Measurements from ENCODE around the gene SGCB.
"Not testable (repeated sequence)": the region's sequence is repeated elsewhere in the genome, so short reads cannot be mapped to it uniquely, and the experiment has no call there.

SGCB gene, protein sequence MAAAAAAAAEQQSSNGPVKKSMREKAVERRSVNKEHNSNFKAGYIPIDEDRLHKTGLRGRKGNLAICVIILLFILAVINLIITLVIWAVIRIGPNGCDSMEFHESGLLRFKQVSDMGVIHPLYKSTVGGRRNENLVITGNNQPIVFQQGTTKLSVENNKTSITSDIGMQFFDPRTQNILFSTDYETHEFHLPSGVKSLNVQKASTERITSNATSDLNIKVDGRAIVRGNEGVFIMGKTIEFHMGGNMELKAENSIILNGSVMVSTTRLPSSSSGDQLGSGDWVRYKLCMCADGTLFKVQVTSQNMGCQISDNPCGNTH

DNA sequence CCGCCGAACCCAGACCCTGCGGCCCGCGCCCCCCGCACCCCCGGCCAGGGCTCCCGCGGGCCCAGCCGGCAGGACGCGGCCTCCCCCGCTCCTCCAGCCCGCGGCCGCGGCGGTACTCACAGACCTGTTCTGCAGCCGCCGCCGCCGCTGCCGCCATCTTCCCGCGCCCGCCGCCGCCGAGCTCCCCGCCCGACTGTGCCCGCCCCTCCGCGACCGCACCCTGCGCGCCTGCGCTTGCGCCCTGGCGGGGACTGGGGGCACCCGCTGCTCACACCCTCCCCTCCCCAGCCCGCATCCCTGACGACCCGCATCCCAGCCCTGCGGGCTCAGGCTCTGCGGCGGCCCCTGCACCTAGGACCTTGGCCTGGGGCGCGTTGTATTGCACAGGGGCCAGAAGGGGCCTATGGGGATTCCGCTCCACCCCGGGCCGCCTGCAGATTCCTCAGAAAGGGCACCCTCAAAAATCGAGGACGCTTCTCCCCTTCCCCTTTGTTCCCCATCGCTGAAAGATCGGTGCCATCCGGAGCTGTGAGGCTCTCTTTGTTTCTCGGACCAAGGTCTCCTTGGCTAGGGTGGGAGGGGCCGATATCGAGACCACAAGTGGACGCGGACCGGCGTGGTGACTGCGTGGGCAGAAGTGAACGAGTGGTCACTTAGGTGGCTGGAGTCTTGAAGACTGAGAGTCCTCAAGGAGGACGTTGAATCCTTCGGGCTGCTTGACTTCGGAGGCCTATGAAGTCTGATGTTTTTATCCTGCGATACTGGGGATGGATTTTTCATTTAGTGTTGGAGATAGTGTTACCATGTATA, at the start of gene SGCB:
TSS of gene SGCB (minus strand) at position 197 of the 810 bp plus-strand sequence. CDS start at position 157, 40 bp downstream.
- peak; percentile 65 for DNase-seq (ENCODE audit: low read depth)

DNA sequence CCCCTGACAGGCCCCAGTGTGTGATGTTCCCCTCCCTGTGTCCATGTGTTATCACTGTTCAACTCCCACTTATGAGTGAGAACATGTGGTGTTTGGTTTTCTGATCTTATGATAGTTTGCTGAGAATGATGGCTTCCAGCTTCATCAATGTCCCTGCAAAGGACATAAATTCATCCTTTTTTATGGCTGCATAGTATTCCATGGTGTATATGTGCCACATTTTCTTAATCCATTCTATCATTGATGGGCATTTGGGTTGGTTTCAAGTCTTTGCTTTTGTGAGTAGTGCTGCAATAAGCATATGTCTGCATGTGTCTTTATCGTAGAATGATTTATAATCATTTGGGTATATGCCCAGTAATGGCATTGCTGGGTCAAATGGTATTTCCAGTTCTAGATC, 48.3 kb upstream of the SGCB start:
- not testable (repeated sequence) for DNase-seq (ENCODE audit: low read depth)

DNA sequence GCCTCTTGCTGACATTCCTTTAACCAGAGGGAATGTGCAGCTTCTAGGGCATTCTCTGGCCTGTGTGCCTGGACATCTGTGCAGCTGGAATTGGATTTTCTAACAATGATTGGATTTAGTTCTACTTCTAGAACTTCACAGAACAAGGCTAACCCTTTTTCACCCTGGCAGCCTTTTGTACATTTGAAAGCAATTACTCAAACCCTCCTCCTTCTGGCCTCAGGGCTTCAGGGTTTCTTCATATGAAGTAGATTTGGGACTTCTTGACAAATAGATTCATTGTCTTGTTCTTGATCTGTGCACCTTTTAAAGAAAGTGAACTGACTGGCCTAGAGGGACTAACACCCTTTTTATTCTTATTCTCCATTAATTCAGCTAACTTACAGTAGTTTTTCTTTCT, 43.1 kb upstream of the SGCB start:
- no peak for DNase-seq (ENCODE audit: low read depth)

DNA sequence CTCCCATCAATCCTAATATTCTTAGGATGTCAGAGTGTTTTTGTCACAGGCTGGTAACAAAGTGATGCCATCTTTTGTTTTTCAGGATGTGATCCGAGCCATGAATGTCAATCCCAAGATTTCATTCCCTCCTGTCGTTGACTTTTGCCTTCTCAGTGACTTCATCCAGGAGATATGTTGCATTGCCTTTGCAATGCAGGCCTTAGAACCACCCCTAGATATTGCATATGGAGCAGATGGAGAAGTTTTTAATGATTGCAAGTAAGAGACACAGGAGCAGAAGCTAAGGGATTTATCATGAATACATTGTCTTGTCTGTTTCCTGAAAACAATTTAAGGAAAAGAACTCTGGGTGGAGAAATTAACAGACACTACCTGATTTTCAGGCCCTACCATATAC, 41.6 kb upstream of the SGCB start:
- DNase-seq (ENCODE audit: low read depth): no peak

DNA sequence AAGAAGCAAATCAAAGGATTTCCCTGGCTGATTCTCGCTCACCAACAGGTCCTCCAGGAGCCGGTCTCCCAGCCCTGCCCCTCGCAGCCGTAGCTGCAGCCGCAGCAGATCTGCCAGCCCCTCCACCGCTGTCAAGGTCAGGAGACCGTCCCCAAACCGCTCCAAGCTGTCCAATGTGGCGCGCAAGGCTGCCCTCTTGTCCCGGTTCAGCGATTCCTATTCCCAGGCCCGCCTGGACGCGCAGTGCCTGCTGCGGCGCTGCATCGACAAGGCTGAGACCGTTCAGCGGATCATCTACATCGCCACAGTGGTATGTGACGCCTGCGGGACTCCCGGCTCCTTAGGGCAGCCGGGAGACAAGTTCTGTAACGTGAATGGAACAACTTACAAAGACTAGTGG, 38.6 kb upstream of the SGCB start:
- no peak for DNase-seq (ENCODE audit: low read depth)

DNA sequence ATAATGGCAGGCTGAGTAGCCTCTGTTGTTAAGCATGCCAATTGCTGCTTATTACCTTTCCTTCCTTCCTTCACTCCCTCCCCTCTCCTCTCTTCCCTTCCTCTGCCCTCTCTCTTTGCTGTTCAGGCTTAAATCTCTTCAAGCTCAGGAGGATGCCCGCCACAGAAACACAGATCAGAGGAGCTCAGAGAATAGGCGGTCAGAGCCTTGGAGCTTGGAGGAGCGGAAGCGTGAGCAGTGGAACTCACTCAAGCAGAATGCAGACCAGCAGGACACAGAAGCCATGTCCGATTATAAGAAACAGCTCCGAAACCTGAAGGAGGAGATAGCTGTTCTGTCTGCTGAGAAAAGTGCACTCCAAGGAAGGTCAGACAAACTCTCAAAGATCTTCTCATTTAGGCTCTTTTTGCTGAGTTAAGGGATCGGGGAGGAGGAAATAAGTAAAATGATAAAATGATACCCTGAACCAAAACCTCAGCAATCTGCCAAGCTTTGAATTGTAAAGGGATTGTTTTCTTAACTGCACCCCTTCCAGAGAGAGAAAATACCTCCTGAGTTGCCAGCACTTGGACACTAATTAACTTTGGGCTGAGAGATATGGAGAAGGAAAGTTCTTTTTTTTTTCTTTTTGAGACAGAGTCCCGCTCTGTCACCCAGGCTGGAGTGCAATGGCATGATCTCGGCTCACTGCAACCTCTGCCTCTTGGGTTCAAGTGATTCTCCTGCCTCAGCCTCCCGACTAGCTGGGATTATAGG, 33.9 kb upstream of the SGCB start:
- no peak for DNase-seq (ENCODE audit: low read depth)

DNA sequence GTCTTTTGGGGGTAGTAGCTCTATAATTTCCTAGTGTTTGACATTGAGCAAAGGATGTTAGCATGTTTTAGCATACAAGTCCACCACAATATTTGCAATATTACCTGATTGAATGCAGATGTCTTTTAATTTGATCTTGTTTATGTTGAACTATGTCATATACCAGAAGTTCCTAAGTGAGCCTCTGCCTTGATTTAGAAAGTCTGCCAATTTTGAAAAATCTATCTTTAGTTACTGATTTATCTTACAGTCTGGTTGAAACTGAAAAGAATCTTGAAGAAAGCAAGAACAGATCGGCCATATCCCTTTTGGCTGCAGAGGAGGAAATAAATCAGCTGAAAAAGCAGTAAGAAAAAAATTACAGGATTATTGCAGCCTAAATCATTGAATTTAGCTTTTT, 31.5 kb upstream of the SGCB start:
- DNase-seq (ENCODE audit: low read depth): no peak

DNA sequence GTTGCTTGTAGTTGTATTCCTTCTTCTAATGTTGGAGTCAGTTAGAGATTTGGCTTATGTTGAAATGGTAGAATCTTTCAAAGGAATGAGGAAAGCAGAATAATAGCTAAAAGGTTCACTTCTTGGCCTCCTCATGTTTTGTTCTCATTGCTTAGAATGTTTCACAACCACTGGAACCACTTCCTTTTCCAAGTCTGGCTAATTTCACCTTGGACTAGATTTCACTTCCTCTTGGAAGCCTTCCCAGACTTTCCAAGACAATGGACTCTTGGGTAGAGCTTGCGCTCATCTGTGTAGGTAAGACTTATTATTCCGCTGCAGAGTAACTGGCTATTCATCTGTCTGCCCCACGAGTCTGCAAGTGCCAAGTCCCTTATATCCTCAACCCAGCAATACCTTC, 21.3 kb upstream of the SGCB start:
- no peak for DNase-seq (ENCODE audit: low read depth)

DNA sequence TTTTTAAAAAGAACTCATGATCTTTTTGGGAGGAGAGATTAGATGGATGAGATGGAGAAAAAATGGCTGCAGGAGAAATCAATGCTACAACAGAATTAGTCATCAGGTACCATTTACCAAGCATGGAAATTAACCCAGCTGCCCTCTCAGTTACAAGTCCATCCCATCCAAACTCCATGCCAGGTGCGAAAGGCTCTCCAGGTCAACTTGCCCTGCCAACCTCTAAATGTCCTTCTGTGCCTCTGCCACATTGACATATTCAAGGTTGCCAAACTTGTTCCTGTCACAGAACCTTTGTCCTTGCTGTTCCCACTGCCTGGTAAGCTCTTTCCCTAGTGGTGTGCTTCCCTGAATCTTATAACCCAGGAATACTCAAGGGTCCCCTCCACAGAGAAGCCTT, 20.2 kb upstream of the SGCB start:
- DNase-seq (ENCODE audit: low read depth): no peak

DNA sequence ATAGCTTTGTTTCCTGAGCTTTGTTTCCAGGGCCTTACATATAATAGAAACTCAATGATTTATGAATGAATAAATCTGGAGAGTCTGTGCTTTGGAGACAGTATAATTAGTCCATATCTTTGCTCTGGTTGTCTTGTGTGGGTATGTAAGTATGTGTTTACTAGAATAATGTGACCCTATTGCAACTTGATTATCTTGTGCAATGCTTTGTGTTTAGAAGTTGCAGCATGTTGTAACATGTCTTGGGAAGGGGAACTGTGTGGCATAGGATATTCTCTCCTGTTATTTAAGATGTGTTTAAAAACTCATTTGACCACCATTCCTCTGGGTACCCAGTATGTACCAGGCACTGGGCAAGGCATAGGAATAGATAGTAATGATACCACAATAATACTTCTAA, 19.1 kb upstream of the SGCB start:
- DNase-seq (ENCODE audit: low read depth): no peak

DNA sequence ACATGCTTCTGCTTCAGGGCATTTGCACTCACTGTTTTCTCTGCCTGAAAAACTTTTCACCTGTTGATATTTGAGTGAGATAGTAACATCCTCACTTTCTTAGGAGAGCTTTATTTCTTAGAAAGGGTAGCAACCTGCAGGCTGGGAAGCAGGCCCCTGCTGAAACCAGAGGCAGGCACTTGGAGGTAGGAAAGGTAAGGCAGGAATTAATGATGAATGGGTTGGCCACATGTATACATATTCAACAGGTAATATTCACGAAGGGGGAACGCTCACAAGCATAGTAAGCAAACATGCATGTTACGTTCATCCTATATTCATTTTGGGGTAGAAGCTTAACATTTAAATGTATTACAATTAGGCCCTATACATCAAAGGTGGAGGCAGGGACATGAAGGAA, 16.2 kb upstream of the SGCB start:
- DNase-seq (ENCODE audit: low read depth): no peak

DNA sequence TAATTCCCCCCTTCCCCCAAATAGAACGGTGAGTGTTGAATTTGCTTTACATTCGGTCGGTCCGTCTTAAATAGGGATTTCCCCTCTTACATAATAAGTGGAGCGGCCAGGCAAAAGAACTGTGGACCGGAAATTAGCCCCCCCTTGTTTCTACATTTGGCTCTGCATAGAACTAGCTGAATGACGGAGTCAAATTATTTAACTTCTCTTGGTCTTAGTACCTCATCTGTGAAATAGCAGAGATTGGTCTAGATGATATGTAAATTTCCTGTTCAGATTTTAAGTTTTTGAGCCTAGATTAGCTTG, 14.3 kb upstream of the SGCB start:
- DNase-seq (ENCODE audit: low read depth): no peak

DNA sequence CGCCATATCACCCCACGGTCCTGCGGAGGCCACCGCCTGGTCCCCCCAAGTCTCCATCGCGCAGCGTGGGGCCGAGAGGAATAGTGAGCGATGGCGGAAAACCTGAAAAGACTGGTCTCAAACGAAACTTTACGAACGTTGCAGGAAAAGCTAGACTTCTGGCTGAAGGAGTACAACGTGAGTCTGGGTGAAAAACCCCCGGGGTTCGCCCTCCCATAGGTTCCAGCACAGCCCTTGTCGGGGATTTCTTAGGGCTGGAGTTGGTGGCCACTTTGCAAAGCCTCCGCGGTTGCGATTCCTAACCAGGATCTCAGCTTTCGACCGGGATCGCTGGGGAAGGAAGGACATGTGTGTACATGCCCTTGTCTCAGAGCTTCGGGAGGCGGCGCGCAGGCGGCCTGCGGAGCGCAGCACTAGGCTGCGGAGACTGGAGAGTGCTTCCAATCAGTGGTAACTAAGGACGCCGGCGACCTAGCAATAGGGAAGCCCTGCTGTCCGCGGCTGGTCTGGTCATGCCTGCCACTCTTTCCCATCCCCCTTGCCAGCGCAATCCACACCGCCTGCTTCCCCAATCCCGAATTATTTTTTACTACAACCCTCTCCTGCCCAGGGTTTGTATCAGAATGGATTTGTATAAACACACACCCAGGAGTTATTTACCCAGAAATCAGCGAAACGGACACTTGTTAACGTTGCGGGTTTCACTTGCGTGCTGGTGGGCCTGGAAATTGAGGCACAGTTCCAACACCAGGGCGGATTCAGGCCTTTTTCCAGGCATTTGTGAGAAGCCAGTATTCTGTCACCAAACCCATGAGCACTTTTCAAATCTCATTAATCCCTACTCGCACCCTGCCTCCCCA, 13.7 kb upstream of the SGCB start:
- no peak for DNase-seq (ENCODE audit: low read depth)

DNA sequence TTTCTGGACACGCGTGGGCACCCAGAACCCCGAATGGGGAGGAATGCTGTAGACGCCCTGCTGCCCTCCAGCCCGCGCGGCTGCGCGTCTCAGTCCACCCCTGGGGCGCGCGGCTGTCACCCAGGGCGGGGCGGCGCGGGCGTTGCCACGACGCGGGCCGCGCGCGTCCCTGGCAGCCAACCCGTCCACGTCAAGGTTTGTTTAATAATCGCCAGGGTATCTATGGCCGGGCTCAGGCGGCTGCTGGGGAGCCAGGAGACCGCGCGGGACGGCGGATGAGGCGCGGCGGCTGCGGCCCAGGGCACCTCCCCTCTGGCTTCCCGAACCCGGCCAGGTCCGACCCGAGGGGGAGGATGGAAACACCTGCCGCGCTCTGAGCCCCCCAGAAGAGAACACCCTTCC, 13.1 kb upstream of the SGCB start, which contains the start of gene SPATA18:
TSS of gene SPATA18 (plus strand) at position 92 of the 402 bp plus-strand sequence. CDS start 401 bp downstream, outside the sequence.
- no peak for DNase-seq (ENCODE audit: low read depth)

DNA sequence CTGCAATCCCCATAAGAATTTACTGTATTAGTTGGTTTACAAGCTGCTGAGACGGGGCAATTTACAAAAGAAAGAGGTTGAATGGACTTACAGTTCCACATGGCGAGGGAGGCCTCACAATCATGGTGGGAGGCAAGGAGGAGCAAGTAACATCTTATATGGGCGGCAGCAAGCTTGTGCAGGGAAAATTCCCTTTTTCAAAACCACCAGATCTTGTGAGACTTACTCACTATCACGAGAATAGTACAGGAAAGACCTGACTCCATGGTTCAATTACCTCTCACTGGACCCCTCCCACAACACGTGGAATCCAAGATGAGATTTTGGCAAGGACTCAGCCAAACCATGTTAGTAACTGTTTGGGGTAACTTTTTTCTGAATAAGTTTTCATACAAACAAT, 11.2 kb upstream of the SGCB start:
- no peak for DNase-seq (ENCODE audit: low read depth)

DNA sequence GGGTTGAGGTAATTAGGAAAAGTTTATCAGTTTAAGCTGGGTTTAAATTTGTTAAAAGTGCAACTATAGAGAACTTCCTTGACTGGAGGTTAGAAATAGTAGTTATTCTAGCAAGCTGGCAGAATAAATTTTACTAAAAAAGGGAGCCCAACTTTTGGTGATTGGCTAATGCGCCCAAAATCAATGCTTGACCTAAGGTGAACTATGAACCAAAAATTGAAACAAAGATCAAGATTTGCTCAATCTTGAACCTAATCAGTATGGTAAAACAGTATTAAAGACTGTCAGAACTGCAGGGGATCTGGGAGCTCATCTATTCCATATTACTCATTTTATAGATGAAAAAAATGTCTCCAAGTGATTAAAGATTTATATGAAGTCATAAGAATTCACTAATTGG, 6.9 kb upstream of the SGCB start:
- DNase-seq (ENCODE audit: low read depth): no peak

DNA sequence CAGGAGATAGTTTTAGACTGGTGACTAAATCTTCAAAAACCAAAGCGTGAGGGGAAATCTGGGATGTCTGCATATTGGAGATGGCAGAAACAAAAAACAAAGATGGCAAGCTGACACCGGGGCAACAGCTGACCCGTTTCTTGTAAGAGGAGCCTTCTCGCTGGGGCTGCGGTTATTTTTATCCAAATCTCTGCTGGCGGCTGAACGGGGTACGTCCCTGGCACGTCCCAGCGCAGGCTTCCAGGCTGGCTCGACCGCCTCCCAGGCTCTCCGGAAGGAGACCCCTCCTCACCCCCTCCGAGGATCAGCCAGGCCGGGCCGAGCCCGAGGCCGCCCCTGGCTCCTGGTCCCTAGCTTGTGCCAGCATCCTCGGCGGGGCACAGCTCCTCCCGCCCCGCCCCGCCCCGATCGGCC, 403 bp downstream of the SGCB start:
- DNase-seq (ENCODE audit: low read depth): no peak

DNA sequence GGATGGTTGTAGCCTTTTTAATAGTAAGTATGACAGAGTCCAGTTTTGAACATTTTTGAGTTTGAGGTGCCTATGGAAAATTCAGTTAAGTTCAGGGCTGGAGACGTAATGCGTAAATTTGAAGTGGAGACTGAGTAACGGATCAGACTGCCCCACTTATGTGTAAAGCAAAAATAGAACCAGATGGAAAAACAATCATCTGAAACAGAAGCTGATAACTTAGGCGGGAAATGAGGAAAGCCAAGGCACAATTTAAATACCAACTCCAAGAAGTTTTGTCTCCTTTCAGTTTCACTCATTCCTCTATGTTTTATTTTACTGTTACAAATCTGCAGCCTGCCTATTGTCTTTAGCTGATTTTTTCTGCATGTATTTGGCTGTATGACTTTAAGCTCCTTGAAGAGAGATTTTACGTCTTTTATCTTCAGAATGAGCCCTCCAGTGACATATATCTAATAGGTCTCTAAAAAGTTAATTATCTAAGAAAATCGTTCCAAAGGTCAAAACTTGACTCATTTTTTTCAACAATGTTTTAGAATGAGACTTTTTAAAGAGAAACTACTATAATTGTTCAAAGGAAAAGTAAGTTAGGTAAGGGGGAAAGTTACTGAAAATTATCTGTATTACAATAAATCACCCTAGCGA, 1.1 kb downstream of the SGCB start:
- no peak for DNase-seq (ENCODE audit: low read depth)

DNA sequence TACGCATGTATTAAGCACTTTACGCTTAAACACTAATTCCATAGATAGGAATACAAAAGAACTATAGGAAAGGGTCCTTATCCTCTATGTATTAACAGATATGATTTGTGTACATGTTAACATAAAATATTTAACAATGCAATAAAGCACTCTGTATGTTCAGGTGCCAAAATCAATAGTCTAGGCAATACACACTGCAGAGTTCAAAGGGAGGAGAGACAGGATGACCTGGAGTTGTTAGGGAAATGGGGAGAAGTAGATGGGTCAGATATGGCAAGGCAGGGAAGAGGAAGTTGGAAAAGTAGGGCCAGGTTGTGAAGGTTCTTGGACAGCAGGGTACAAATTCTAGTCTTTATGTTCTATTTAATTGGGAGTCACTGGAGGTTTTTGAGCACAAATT, 2.9 kb downstream of the SGCB start:
- no peak for DNase-seq (ENCODE audit: low read depth)

DNA sequence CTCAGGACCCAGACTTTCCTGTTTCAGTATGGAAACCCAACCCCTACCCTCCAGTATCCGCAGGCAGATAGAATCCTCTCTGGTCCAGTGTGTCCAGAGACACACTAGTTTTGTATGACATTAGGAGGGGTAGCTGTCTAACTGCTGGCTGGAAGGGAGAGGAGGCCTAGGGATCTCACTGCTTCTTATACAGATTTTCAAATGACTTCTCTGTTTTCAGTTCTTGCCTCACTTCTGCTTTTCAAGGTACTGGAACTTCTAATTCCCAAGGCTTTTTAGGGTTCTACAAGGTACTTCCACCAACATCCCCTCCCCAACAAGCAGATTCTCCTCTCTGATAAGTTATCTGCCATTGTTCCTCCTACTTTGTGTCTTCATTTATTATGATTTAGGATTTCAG, 6.1 kb downstream of the SGCB start:
- DNase-seq (ENCODE audit: low read depth): no peak

DNA sequence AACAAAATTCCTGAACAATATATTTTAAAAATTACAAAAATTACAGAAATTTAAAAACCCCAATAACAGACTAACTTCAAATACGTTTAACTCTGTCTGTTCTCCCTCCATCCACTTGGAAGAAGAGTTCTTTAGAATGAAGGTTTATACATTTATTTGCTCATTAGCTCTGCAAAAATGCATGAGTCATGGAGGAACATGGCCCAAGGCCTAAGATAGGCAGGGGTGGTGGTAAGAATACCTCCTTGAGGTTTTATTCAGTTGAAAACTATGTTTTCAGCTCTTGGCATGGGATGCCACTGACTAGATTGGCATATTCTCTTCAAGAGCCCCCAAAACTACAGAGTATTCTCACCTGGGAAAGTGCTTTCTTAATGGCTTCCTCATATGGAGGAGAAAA, 9.1 kb downstream of the SGCB start:
- no peak for DNase-seq (ENCODE audit: low read depth)
